NT2/D1 (cell line): ENCODE measurements around the gene MEPE.

Experiments
- DNase-seq: peaks from one replicate; pipeline ENCODE4 v3.0.0-alpha.2; 2011; ENCODE audit warnings: low read depth, low spot score
- H3K27me3 ChIP-seq: 2 replicates; pipeline ENCODE4 v1.6.0; 2011; ENCODE audit warnings: mild to moderate bottlenecking; ENCODE audit not compliant: insufficient read length, insufficient read depth
- H3K36me3 ChIP-seq: 2 replicates; pipeline ENCODE4 v1.6.1; 2011; ENCODE audit warnings: mild to moderate bottlenecking, low read length, mixed read lengths; ENCODE audit not compliant: insufficient read depth, insufficient read length
- H3K4me1 ChIP-seq: 2 replicates; pipeline ENCODE4 v1.5.1; 2011; ENCODE audit not compliant: insufficient read depth, insufficient read length
- H3K4me3 ChIP-seq: 2 replicates; pipeline ENCODE4 v1.5.1; 2011; ENCODE audit warnings: low read depth; ENCODE audit not compliant: insufficient read length
- H3K9ac ChIP-seq: 2 replicates; pipeline ENCODE4 v1.6.0; 2011; ENCODE audit warnings: low read depth; ENCODE audit not compliant: insufficient read length
- H3K9me3 ChIP-seq: 2 replicates; pipeline ENCODE4 v1.5.1; 2011; ENCODE audit warnings: mild to moderate bottlenecking, low read length; ENCODE audit not compliant: insufficient read depth
- SUZ12 ChIP-seq: IDR thresholded peaks from 2 replicates; pipeline ENCODE4 v1.6.1; 2011; ENCODE audit not compliant: insufficient read length, insufficient read depth; ENCODE audit errors: extremely low read depth
- YY1 ChIP-seq: IDR thresholded peaks from 2 replicates; pipeline ENCODE4 v1.6.1; 2011; ENCODE audit not compliant: insufficient read length, insufficient read depth
- ZNF274 ChIP-seq: IDR thresholded peaks from 2 replicates; pipeline ENCODE4 v1.6.1; 2011; ENCODE audit warnings: mild to moderate bottlenecking, low read depth, low read length

The MEPE gene

DNA sequence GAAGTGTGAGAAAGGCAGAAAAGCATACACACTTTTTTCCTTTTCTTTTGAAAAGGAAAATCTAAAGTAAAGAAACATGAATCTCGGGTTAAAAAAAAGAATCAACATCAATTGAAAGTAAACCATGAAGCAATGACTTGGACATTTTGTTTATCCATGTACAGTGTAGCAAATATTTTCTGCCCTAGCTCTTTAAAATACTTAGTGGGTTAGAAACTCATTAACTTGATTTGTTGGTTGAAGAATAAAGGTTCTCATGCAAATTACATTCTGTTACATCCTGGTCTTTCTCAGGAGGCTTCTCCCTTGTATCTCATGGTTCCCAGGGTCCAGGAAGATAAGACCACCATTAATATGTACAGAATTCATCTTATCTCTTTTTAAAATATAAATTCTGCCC, 9.0 kb upstream of the MEPE start:
- no peaks in the 10 kb centered on the region for H3K36me3 ChIP-seq
- H3K9me3 ChIP-seq, result no peaks in the 10 kb centered on the region
- no peaks in the 10 kb centered on the region for H3K27me3 ChIP-seq
- no peak overlapping the region for H3K9ac ChIP-seq
- no peak overlapping the region for H3K4me3 ChIP-seq
- no peaks in the 10 kb centered on the region for H3K4me1 ChIP-seq
- TF ChIP-seq YY1 (no peak), SUZ12 (no peak), ZNF274 (no peak)
- no peak for DNase-seq

DNA sequence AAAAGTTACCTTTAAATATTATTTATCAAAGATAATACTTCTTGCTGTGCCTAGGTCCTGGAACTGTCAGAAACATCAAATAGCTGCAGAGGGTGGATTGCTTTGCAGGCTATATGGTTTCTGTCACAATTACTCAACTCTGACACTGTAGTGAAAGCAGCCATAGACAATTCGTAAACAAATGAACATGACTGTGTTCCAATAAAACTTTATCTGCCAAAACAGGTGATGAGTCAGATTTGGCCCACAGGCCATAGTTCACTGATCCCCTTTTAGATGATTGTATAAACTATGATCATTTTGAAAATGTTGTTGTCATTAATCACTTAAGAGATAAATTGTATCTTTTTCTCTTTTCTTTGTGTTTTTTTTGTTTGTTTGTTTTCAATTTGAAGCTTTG, 8.4 kb upstream of the MEPE start:
- Histone ChIP-seq H3K4me3 (no peak overlapping the region), H3K4me1 (no peaks in the 10 kb centered on the region), H3K9me3 (no peaks in the 10 kb centered on the region), H3K36me3 (no peaks in the 10 kb centered on the region), H3K9ac (no peak overlapping the region), H3K27me3 (no peaks in the 10 kb centered on the region)
- TF ChIP-seq SUZ12, result no peak
- TF ChIP-seq YY1, result no peak
- TF ChIP-seq ZNF274, result no peak
- DNase-seq, result no peak

- H3K9ac ChIP-seq, result no peak overlapping the region
- no peaks in the 10 kb centered on the region for H3K27me3 ChIP-seq
- TF ChIP-seq ZNF274 (no peak), YY1 (no peak), SUZ12 (no peak)
- no peak for DNase-seq
- H3K36me3 ChIP-seq, result no peaks in the 10 kb centered on the region
- no peak overlapping the region for H3K4me3 ChIP-seq
- H3K9me3 ChIP-seq, result no peaks in the 10 kb centered on the region
- no peaks in the 10 kb centered on the region for H3K4me1 ChIP-seq
Observed at GRCh38 chr4:87834401-87834800, 1.6 kb downstream of the MEPE start.

DNA sequence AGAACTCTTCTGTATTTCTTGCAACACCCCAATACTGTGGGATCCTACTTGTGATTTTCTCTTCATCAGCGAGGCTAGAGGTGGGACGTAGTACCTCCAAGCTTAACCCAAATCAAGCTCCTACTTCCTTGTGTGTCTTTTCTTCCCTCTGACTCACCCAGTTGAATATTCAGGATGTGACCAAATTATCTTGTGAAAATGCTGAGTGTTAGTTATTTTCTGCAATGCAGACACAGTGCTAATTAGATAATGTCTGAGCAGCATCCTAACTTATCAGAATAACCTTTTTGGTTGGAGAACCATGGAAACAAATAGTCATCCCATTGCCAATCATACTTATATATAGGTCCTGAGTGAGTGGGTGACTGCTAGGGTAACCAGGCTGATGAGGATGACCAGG, 2.4 kb downstream of the MEPE start:
- Histone ChIP-seq H3K27me3 (no peaks in the 10 kb centered on the region), H3K4me1 (no peaks in the 10 kb centered on the region), H3K9me3 (no peaks in the 10 kb centered on the region), H3K9ac (no peak overlapping the region), H3K36me3 (no peaks in the 10 kb centered on the region), H3K4me3 (no peak overlapping the region)
- no peak for DNase-seq
- TF ChIP-seq SUZ12 (no peak), YY1 (no peak), ZNF274 (no peak)

GRCh38 chr4:87835743-87836142, 3.0 kb downstream of the MEPE start:
- no peak overlapping the region for H3K9ac ChIP-seq
- H3K9me3 ChIP-seq, result no peaks in the 10 kb centered on the region
- H3K4me3 ChIP-seq, result no peak overlapping the region
- no peak for TF ChIP-seq ZNF274
- H3K4me1 ChIP-seq, result no peaks in the 10 kb centered on the region
- no peak for DNase-seq
- no peaks in the 10 kb centered on the region for H3K27me3 ChIP-seq
- no peaks in the 10 kb centered on the region for H3K36me3 ChIP-seq

GRCh38 chr4:87838205-87838604, 5.4 kb downstream of the MEPE start:
- Histone ChIP-seq H3K9ac (no peak overlapping the region), H3K4me3 (no peak overlapping the region), H3K27me3 (no peaks in the 10 kb centered on the region), H3K36me3 (no peaks in the 10 kb centered on the region), H3K4me1 (no peaks in the 10 kb centered on the region), H3K9me3 (no peaks in the 10 kb centered on the region)
- TF ChIP-seq ZNF274 (no peak), SUZ12 (no peak)
- no peak for DNase-seq

- H3K4me3 ChIP-seq, result no peak overlapping the region
- no peaks in the 10 kb centered on the region for H3K9me3 ChIP-seq
- H3K27me3 ChIP-seq, result no peaks in the 10 kb centered on the region
- H3K4me1 ChIP-seq, result no peaks in the 10 kb centered on the region
- DNase-seq, result peak; percentile 9
- H3K36me3 ChIP-seq, result no peaks in the 10 kb centered on the region
- TF ChIP-seq ZNF274, result no peak
- no peak for TF ChIP-seq SUZ12
- TF ChIP-seq YY1, result no peak
- no peak overlapping the region for H3K9ac ChIP-seq
Observed at GRCh38 chr4:87838890-87839591, 6.3 kb downstream of the MEPE start.
